H1 (cell line): ENCODE data around the gene P2RY13. TPM values are rescaled to one million over a fixed set of nuclear protein-coding genes. Genes with fewer than 3 reads are reported as not detected.

ENCODE experiments used
- CTCF ChIA-PET: fragments of 300-600 bp; sonication (Branson Sonifier 250); formaldehyde crosslinking; loops from one replicate; lab custom pipeline; 2021; ENCODE audit not compliant: partially characterized antibody; lab: Charles Lee
- POLR2A ChIA-PET: fragments of 300-600 bp; sonication (Branson Sonifier 250); formaldehyde crosslinking; loops from one replicate; lab custom pipeline; 2021; ENCODE audit warnings: inconsistent platforms; ENCODE audit not compliant: partially characterized antibody; lab: Charles Lee
- DNase-seq, 2 experiments: peaks; one replicate each; pipeline versions ENCODE4 v3.0.0 to v3.0.0-alpha.2; 2010 to 2022; ENCODE audit warnings: low spot score in 2 of 2, low read depth in 1 of 2, mixed read lengths in 1 of 2
- FAIRE-seq: peaks from 2 replicates; lab custom pipeline; 2011; peaks lifted over from hg19 to GRCh38; lab: Jason Lieb, UNC
- H2AFZ ChIP-seq: 2 replicates; pipeline ENCODE4 v1.8.1; 2012; ENCODE audit warnings: low read length, inconsistent platforms
- H2AK5ac ChIP-seq: 2 replicates; pipeline ENCODE4 v1.6.1; 2013; ENCODE audit warnings: low read depth, low read length
- H2BK120ac ChIP-seq: replicated peaks from 2 replicates; pipeline ENCODE3; 2013; ENCODE audit warnings: low read depth, low read length, inconsistent platforms
- H2BK12ac ChIP-seq: 2 replicates; pipeline ENCODE4 v1.6.1; 2013; ENCODE audit warnings: low read depth, low read length
- H2BK15ac ChIP-seq: 2 replicates; pipeline ENCODE4 v1.6.1; 2013; ENCODE audit warnings: low read length
- H2BK20ac ChIP-seq: 2 replicates; pipeline ENCODE4 v1.6.1; 2013; ENCODE audit warnings: low read length
- H2BK5ac ChIP-seq: 2 replicates; pipeline ENCODE4 v1.6.1; 2013; ENCODE audit warnings: low read depth, low read length
- H3K14ac ChIP-seq: 2 replicates; pipeline ENCODE4 v1.6.1; 2013; ENCODE audit warnings: inconsistent platforms; ENCODE audit not compliant: insufficient read length
- H3K18ac ChIP-seq: 2 replicates; pipeline ENCODE4 v1.6.1; 2013; ENCODE audit warnings: low read length; ENCODE audit errors: extremely low read depth
- H3K23ac ChIP-seq: 2 replicates; pipeline ENCODE4 v1.6.1; 2013; ENCODE audit warnings: inconsistent platforms; ENCODE audit not compliant: insufficient read length
- H3K23me2 ChIP-seq: 2 replicates; pipeline ENCODE4 v1.6.1; 2013; ENCODE audit warnings: low read depth, low read length
- H3K27ac ChIP-seq: 2 replicates; pipeline ENCODE4 v1.6.1; 2011; ENCODE audit warnings: low read depth, low read length, inconsistent platforms
- H3K27me3 ChIP-seq, 4 experiments: replicated peaks in 1 of 4; 1 replicate in 1 of 4; 2 replicates in 3 of 4; pipeline versions ENCODE4 v1.6.1 to v1.8.1; 2011 to 2013; ENCODE audit warnings: low read length in 3 of 4, mild to moderate bottlenecking in 3 of 4, inconsistent platforms in 2 of 4, mixed read lengths in 2 of 4, moderate library complexity in 1 of 4; ENCODE audit not compliant: control insufficient read depth in 3 of 4, insufficient read depth in 3 of 4; ENCODE audit errors: extremely low read depth in 1 of 4
- H3K36me3 ChIP-seq, 4 experiments: 2 replicates each; pipeline versions ENCODE4 v1.6.1 to v1.8.1; 2011 to 2013; ENCODE audit warnings: mild to moderate bottlenecking in 4 of 4, low read length in 3 of 4, moderate library complexity in 2 of 4, control low read depth in 1 of 4, inconsistent platforms in 1 of 4; ENCODE audit not compliant: insufficient read depth in 4 of 4, control insufficient read depth in 2 of 4
- H3K4ac ChIP-seq: replicated peaks from 2 replicates; pipeline ENCODE3; 2013; ENCODE audit warnings: low read length, low read depth, mixed read lengths, inconsistent platforms; ENCODE audit not compliant: insufficient read length
- H3K4me1 ChIP-seq, 4 experiments: replicated peaks in 1 of 4; 1 replicate in 1 of 4; 2 replicates in 3 of 4; pipeline versions ENCODE4 v1.6.1 to v1.8.1; 2011 to 2013; ENCODE audit warnings: low read length in 3 of 4, inconsistent platforms in 2 of 4, mixed read lengths in 1 of 4; ENCODE audit not compliant: insufficient read depth in 4 of 4, control insufficient read depth in 3 of 4
- H3K4me2 ChIP-seq, 2 experiments: 2 replicates each; pipeline versions ENCODE4 v1.6.1 to v1.8.1; 2011 to 2013; ENCODE audit warnings: low read depth in 2 of 2, low read length in 2 of 2, control low read depth in 1 of 2, inconsistent platforms in 1 of 2, mild to moderate bottlenecking in 1 of 2; ENCODE audit not compliant: insufficient read depth in 1 of 2
- H3K4me3 ChIP-seq, 4 experiments: fragments of 200-600, 300-600 bp in 1 of 4; sonication (generic), shearing (Covaris generic), sonication (Bioruptor Twin) in 1 of 4; 2 replicates each; pipeline versions ENCODE4 v1.5.1 to v1.8.1; 2011 to 2016; ENCODE audit warnings: low read length in 4 of 4, low read depth in 3 of 4, control low read depth in 2 of 4, inconsistent platforms in 2 of 4, mild to moderate bottlenecking in 2 of 4, mixed read lengths in 1 of 4, moderate library complexity in 1 of 4; ENCODE audit not compliant: insufficient read depth in 2 of 4; ENCODE audit errors: extremely low read depth in 1 of 4
- H3K56ac ChIP-seq: replicated peaks from 2 replicates; pipeline ENCODE3; 2013; ENCODE audit warnings: low read depth, mild to moderate bottlenecking, mixed read lengths, low read length, inconsistent platforms; ENCODE audit not compliant: insufficient read length
- H3K79me1 ChIP-seq: 2 replicates; pipeline ENCODE4 v1.6.1; 2013; ENCODE audit warnings: low read depth, low read length, control low read depth
- H3K79me2 ChIP-seq, 2 experiments: 2 replicates each; pipeline versions ENCODE4 v1.6.1 to v1.8.1; 2012 to 2013; ENCODE audit warnings: low read length in 2 of 2, mild to moderate bottlenecking in 2 of 2, inconsistent platforms in 1 of 2; ENCODE audit not compliant: insufficient read depth in 2 of 2, control insufficient read depth in 1 of 2
- H3K9ac ChIP-seq, 4 experiments: replicated peaks in 1 of 4; 1 replicate in 1 of 4; 2 replicates in 3 of 4; pipeline versions ENCODE4 v1.6.1 to v1.8.1; 2011 to 2013; ENCODE audit warnings: low read depth in 3 of 4, low read length in 3 of 4, control low read depth in 2 of 4, mild to moderate bottlenecking in 2 of 4, moderate library complexity in 2 of 4, inconsistent platforms in 1 of 4; ENCODE audit errors: extremely low read depth in 1 of 4
- H3K9me3 ChIP-seq, 2 experiments: 2 replicates each; pipeline versions ENCODE4 v1.6.1 to v1.8.1; 2012 to 2013; ENCODE audit warnings: mild to moderate bottlenecking in 2 of 2, moderate library complexity in 2 of 2, control low read depth in 1 of 2, inconsistent platforms in 1 of 2, low read depth in 1 of 2, low read length in 1 of 2, mixed read lengths in 1 of 2; ENCODE audit not compliant: insufficient read depth in 2 of 2
- H4K20me1 ChIP-seq, 2 experiments: replicated peaks in 1 of 2; 2 replicates each; pipeline versions ENCODE3 to v1.8.1; 2011 to 2013; ENCODE audit warnings: inconsistent platforms in 2 of 2, low read length in 2 of 2, mild to moderate bottlenecking in 1 of 2; ENCODE audit not compliant: insufficient read depth in 2 of 2, control insufficient read depth in 1 of 2
- H4K5ac ChIP-seq: 2 replicates; pipeline ENCODE4 v1.6.1; 2013; ENCODE audit warnings: low read length, low read depth, mixed read lengths, inconsistent platforms; ENCODE audit not compliant: insufficient read length
- H4K8ac ChIP-seq: 2 replicates; pipeline ENCODE4 v1.8.0; 2013; ENCODE audit warnings: mild to moderate bottlenecking, moderate library complexity, low read length, inconsistent platforms; ENCODE audit not compliant: insufficient read depth; ENCODE audit errors: extremely low read depth
- H4K91ac ChIP-seq: replicated peaks from 2 replicates; pipeline ENCODE3; 2013; ENCODE audit warnings: low read length, mixed read lengths, inconsistent platforms; ENCODE audit not compliant: insufficient read length
- CHD2 ChIP-seq: IDR thresholded peaks from 2 replicates; pipeline ENCODE4 v1.6.1; 2012; ENCODE audit warnings: low read length, improper control_type of control experiment
- MAFK ChIP-seq: IDR thresholded peaks from 2 replicates; pipeline ENCODE4 v1.6.1; 2012; ENCODE audit warnings: low read depth, mild to moderate bottlenecking, improper control_type of control experiment, low read length
- SP2 ChIP-seq: IDR thresholded peaks from 2 replicates; pipeline ENCODE4 v1.6.1; 2012; ENCODE audit warnings: mild to moderate bottlenecking, low read length, inconsistent platforms
- TEAD4 ChIP-seq: IDR thresholded peaks from 2 replicates; pipeline ENCODE4 v1.6.1; 2012; ENCODE audit warnings: low read depth, low read length, inconsistent platforms, mixed read lengths
- WGBS, 2 experiments: shearing (Covaris generic) in 1 of 2; methylation state at CpG; one replicate each; pipeline versions ENCODE4 v1.1.6 to v1.1.7; 2013 to 2015; ENCODE audit warnings: low lambda C conversion rate in 2 of 2, mixed read lengths in 2 of 2, inconsistent platforms in 1 of 2, low coverage in 1 of 2, missing lambda C conversion rate in 1 of 2; ENCODE audit not compliant: insufficient replicate concordance in 2 of 2, insufficient coverage in 1 of 2, insufficient read length in 1 of 2; ENCODE audit errors: extremely low coverage in 1 of 2, missing lambda C conversion rate in 1 of 2; 5-methylcytosine and 5-hydroxymethylcytosine counted together
- polyA plus RNA-seq, 7 experiments: library from polyadenylated mRNA; depleted of rRNA in 3 of 7; stranded (reverse) in 5 of 7; unstranded in 2 of 7; fragments of >200 nt in 5 of 7; fragments of 200-250 nt in 2 of 7; gene quantifications; 1 replicate in 5 of 7; 2 replicates in 1 of 7; 4 replicates in 1 of 7; pipeline versions ENCODE4 v1.2.1 to v1.2.3, GENCODE V29; 2011 to 2013; ENCODE audit warnings: missing spikeins in 2 of 7, mixed read lengths in 2 of 7
- total RNA-seq: library from RNA; stranded (reverse); fragmentation: NEBNext Ultra II Directional; extraction: Animal tissue kit (Norgen Biotek cat#: 25700); gene quantifications from 2 replicates; pipeline ENCODE4 v1.2.1, GENCODE V29; 2021

P2RY13 gene
- total and polyA plus RNA-seq, 2 of the 8 experiments (the other 6 are each of a cell fraction or from before 2014, with no cell fraction given), result not detected

- Histone ChIP-seq H3K4me3 (no peak overlapping the region), H2AFZ (no peak overlapping the region), H4K8ac (no peak overlapping the region), H3K36me3 (no peaks in the 10 kb centered on the region), H2BK120ac (no peak overlapping the region), H3K18ac (no peak overlapping the region), H3K79me1 (no peaks in the 10 kb centered on the region), H3K4me2 (no peak overlapping the region), H4K5ac (no peak overlapping the region), H3K23me2 (no peaks in the 10 kb centered on the region), H3K23ac (no peak overlapping the region), H3K27ac (no peak overlapping the region), H2BK20ac (no peak overlapping the region), H3K9me3 (no peaks in the 10 kb centered on the region), H3K9ac (no peak overlapping the region), H2AK5ac (no peak overlapping the region), H3K27me3 (0 out of 7 replicates have a peak, but pooled peaks cover 0 to 3% (median 0%) of the 10 kb centered on the region in 4 experiments), H3K79me2 (no peaks in the 10 kb centered on the region), H2BK15ac (no peak overlapping the region), H3K4me1 (peaks cover 7 to 26% (median 18%) of the 10 kb centered on the region in 4 experiments), H2BK12ac (no peak overlapping the region), H3K14ac (no peak overlapping the region), H3K56ac (no peak overlapping the region), H2BK5ac (no peak overlapping the region), H4K20me1 (peaks cover 0 to 2% of the 10 kb centered on the region in 2 experiments), H4K91ac (no peak overlapping the region), H3K4ac (no peak overlapping the region)
- ChIA-PET POLR2A (interaction anchor here (0.5 to 1.4 kb wide), 2 partner anchors 11 to 226 kb away, joined by 3 read pairs; no protein-coding TSS in a partner anchor), CTCF (interaction anchor here (0.6 to 2.6 kb wide), 9 partner anchors 11 to 387 kb away, joined by 3 to 14 read pairs (median 6); no protein-coding TSS in a partner anchor)
- DNase-seq (no peak), FAIRE-seq (no peak)
- 72% methylated on average over 2 of the region's 2 CpGs; no CpG with 5 or more reads in 1 of the 2 experiments for WGBS, 2 experiments
- no peak for TF ChIP-seq MAFK
- no peak for TF ChIP-seq TEAD4
- no peak for TF ChIP-seq SP2
- TF ChIP-seq CHD2, result no peak
These were observed 25.6 kb downstream of the P2RY13 start for GRCh38 chr3:151303751-151304150.
